NB4 (cell line): ENCODE results near the gene STK32B.

Experiments used
- CTCF ChIP-seq: IDR thresholded peaks from one replicate; pipeline ENCODE4 v1.5.1; 2012; ENCODE audit warnings: low read depth, low read length
- MAX ChIP-seq: IDR thresholded peaks from 2 replicates; pipeline ENCODE4 v1.6.1; 2011; ENCODE audit warnings: low read depth, low read length
- POLR2A ChIP-seq: IDR thresholded peaks from 2 replicates; pipeline ENCODE4 v1.6.1; 2011; ENCODE audit warnings: mild to moderate bottlenecking; ENCODE audit not compliant: insufficient read length; ENCODE audit errors: extremely low read depth

GRCh38 chr4:5072948-5073347 is 21.7 kb downstream of the STK32B start:
- TF ChIP-seq CTCF = no peak
- TF ChIP-seq POLR2A = no peak
- TF ChIP-seq MAX = no peak
